GM13976 (cell line): Measurements from ENCODE around the gene PSMC3.
A peak's percentile ranks its signal among the peaks of the same experiment; 100 is the strongest.

Source experiments
- DNase-seq: peaks from one replicate; pipeline ENCODE4 v3.0.0; 2012; ENCODE audit warnings: low spot score
- CTCF ChIP-seq: IDR thresholded peaks from 2 replicates; pipeline ENCODE4 v1.5.1; 2012; ENCODE audit warnings: borderline replicate concordance, mild to moderate bottlenecking; ENCODE audit not compliant: insufficient read depth; ENCODE audit errors: extremely low read depth, missing control alignments, control extremely low read depth
- in situ Hi-C: fragments of 300-500 bp; cut with MboI; formaldehyde crosslinking; loops from one replicate; pipeline ENCODE4 v1.12.0; 2022; ENCODE audit warnings: low sequenced_read_pairs, mixed read lengths, inconsistent platforms; ENCODE audit not compliant: unreplicated experiment

The PSMC3 gene

GRCh38 chr11:47403571-47403970, 22.7 kb downstream of the PSMC3 start:
- DNase-seq, result no peak
- in situ Hi-C loops, result no loop called here
- TF ChIP-seq CTCF, result no peak

GRCh38 chr11:47403135-47403534, 23.1 kb downstream of the PSMC3 start:
- in situ Hi-C loops, result no loop called here
- no peak for TF ChIP-seq CTCF

GRCh38 chr11:47400768-47401279, 25.4 kb downstream of the PSMC3 start:
- no peak for TF ChIP-seq CTCF
- in situ Hi-C loops, result no loop called here
- DNase-seq, result no peak

More at GRCh38 chr11:47403135-47403534, 23.1 kb downstream of the PSMC3 start:
- DNase-seq, result no peak

- TF ChIP-seq CTCF, result no peak
- peak; percentile 82 for DNase-seq
- in situ Hi-C loops, result no loop called here
Observed at GRCh38 chr11:47399860-47400767, 26.1 kb downstream of the PSMC3 start.

GRCh38 chr11:47398551-47398950, 27.7 kb downstream of the PSMC3 start:
- in situ Hi-C loops, result no loop called here
- DNase-seq, result no peak
- TF ChIP-seq CTCF, result no peak

- in situ Hi-C loops, result no loop called here
- no peak for TF ChIP-seq CTCF
- DNase-seq, result no peak
Observed at GRCh38 chr11:47398011-47398410, 28.2 kb downstream of the PSMC3 start.

- no peak for TF ChIP-seq CTCF
- in situ Hi-C loops, result no loop called here
- DNase-seq, result no peak
Observed at GRCh38 chr11:47396049-47396320, 30.3 kb downstream of the PSMC3 start.
